HepG2 (cell line): Measurements from ENCODE around the gene PLEKHN1. TPM values are rescaled to one million over a fixed set of nuclear protein-coding genes. Genes with fewer than 3 reads are reported as not detected.

Experiments
- BCLAF1 ChIP-seq: fragments of 450-650 bp; IDR thresholded peaks from 2 replicates; pipeline ENCODE4 v1.6.1; 2017; ENCODE audit warnings: mild to moderate bottlenecking
- BRD4 ChIP-seq: sonication (generic); formaldehyde crosslinking; IDR thresholded peaks from 2 replicates; pipeline ENCODE4 v1.4.0; 2020; ENCODE audit warnings: missing genetic modification reagents
- GFI1 ChIP-seq: sonication (generic); formaldehyde crosslinking; IDR thresholded peaks from 2 replicates; pipeline ENCODE4 v1.5.0; 2020; ENCODE audit warnings: missing genetic modification reagents, mild to moderate bottlenecking, borderline replicate concordance
- HDAC6 ChIP-seq: fragments of 200-600 bp; sonication (generic); IDR thresholded peaks from 2 replicates; pipeline ENCODE4 v1.7.0; 2017; ENCODE audit warnings: mild to moderate bottlenecking, antibody characterized with exemption, low read length, low read depth
- HOXA9 ChIP-seq: sonication (generic); formaldehyde crosslinking; IDR thresholded peaks from 2 replicates; pipeline ENCODE4 v1.8.1; 2022; ENCODE audit warnings: missing genetic modification reagents, mild to moderate bottlenecking, moderate library complexity, borderline replicate concordance
- KAT7 ChIP-seq: IDR thresholded peaks from 2 replicates; pipeline ENCODE4 v1.6.1; 2018; ENCODE audit warnings: borderline replicate concordance, missing compliant biosample characterization
- KLF12 ChIP-seq: sonication (generic); formaldehyde crosslinking; IDR thresholded peaks from 2 replicates; pipeline ENCODE4 v1.4.0; 2020; ENCODE audit warnings: missing genetic modification reagents, borderline replicate concordance
- KLF15 ChIP-seq: sonication (generic); formaldehyde crosslinking; IDR thresholded peaks from 2 replicates; pipeline ENCODE4 v1.8.1; 2023; ENCODE audit warnings: borderline replicate concordance, mild to moderate bottlenecking, inconsistent platforms, missing genetic modification reagents, mixed read lengths
- LBX2 ChIP-seq: sonication (generic); formaldehyde crosslinking; IDR thresholded peaks from 2 replicates; pipeline ENCODE4 v1.5.0; 2020; ENCODE audit warnings: missing genetic modification reagents, mild to moderate bottlenecking, borderline replicate concordance
- MTERF4 ChIP-seq: sonication (generic); formaldehyde crosslinking; IDR thresholded peaks from 2 replicates; pipeline ENCODE4 v1.8.0; 2023; ENCODE audit warnings: mild to moderate bottlenecking, missing genetic modification reagents
- PTBP1 ChIP-seq: fragments of 200-400 bp; formaldehyde crosslinking; IDR thresholded peaks from 2 replicates; pipeline ENCODE4 v1.6.1; 2018; ENCODE audit warnings: low read length, low read depth; ENCODE audit not compliant: poor library complexity, severe bottlenecking
- RAD21 ChIP-seq: fragments of 450-650 bp; formaldehyde crosslinking; IDR thresholded peaks from 2 replicates; pipeline ENCODE4 v1.5.0; 2020; ENCODE audit warnings: mild to moderate bottlenecking
- RAD51 ChIP-seq: fragments of 450-650 bp; IDR thresholded peaks from 2 replicates; pipeline ENCODE4 v1.6.1; 2016; ENCODE audit warnings: borderline replicate concordance
- SATB2 ChIP-seq: sonication (generic); formaldehyde crosslinking; IDR thresholded peaks from 2 replicates; pipeline ENCODE4 v1.5.0; 2020; ENCODE audit warnings: missing genetic modification reagents
- TAF1 ChIP-seq: sonication (generic); formaldehyde crosslinking; IDR thresholded peaks from 2 replicates; pipeline ENCODE4 v1.4.0; 2020; ENCODE audit warnings: missing genetic modification reagents
- TEAD2 ChIP-seq: sonication (generic); formaldehyde crosslinking; IDR thresholded peaks from 2 replicates; pipeline ENCODE4 v1.9.0; 2021; ENCODE audit warnings: missing genetic modification reagents
- THAP7 ChIP-seq: sonication (generic); formaldehyde crosslinking; IDR thresholded peaks from 2 replicates; pipeline ENCODE4 v1.8.1; 2023; ENCODE audit warnings: mild to moderate bottlenecking, missing genetic modification reagents
- TOPORS ChIP-seq: sonication (generic); formaldehyde crosslinking; IDR thresholded peaks from 2 replicates; pipeline ENCODE4 v1.8.0; 2023; ENCODE audit warnings: mild to moderate bottlenecking, missing genetic modification reagents
- YEATS2 ChIP-seq: sonication (generic); formaldehyde crosslinking; IDR thresholded peaks from 2 replicates; pipeline ENCODE4 v1.4.0; 2020; ENCODE audit warnings: missing genetic modification reagents, borderline replicate concordance
- ZFY ChIP-seq: sonication (generic); formaldehyde crosslinking; IDR thresholded peaks from 2 replicates; pipeline ENCODE4 v1.4.0; 2020; ENCODE audit warnings: missing genetic modification reagents
- ZKSCAN1 ChIP-seq: fragments of 150-350 bp; IDR thresholded peaks from 2 replicates; pipeline ENCODE4 v1.6.1; 2014; ENCODE audit warnings: low read length
- ZNF30 ChIP-seq: sonication (generic); formaldehyde crosslinking; IDR thresholded peaks from 2 replicates; pipeline ENCODE4 v1.5.0; 2020; ENCODE audit warnings: mild to moderate bottlenecking, missing genetic modification reagents
- ZNF329 ChIP-seq: sonication (generic); formaldehyde crosslinking; IDR thresholded peaks from 2 replicates; pipeline ENCODE4 v1.9.0; 2021; ENCODE audit warnings: low read depth, mild to moderate bottlenecking, missing genetic modification reagents
- ZNF451 ChIP-seq: sonication (generic); formaldehyde crosslinking; IDR thresholded peaks from 2 replicates; pipeline ENCODE4 v1.5.0; 2020; ENCODE audit warnings: mild to moderate bottlenecking, missing genetic modification reagents
- ZNF724P ChIP-seq: sonication (generic); formaldehyde crosslinking; IDR thresholded peaks from 2 replicates; pipeline ENCODE4 v1.8.0; 2022; ENCODE audit warnings: missing genetic modification reagents, borderline replicate concordance
- ZNF841 ChIP-seq: sonication (generic); formaldehyde crosslinking; IDR thresholded peaks from 2 replicates; pipeline ENCODE4 v1.8.1; 2023; ENCODE audit warnings: missing genetic modification reagents, borderline replicate concordance
- polyA plus RNA-seq, 8 experiments: library from polyadenylated mRNA; depleted of rRNA in 3 of 8; stranded (reverse) in 7 of 8; unstranded in 1 of 8; fragments of >200 nt; fragmentation: Illumina TruSeq in 4 of 8; extraction: Trizol in 4 of 8; gene quantifications; 2 replicates each; pipeline versions ENCODE4 v1.2.1 to v1.2.3, GENCODE V29; 2011 to 2016; ENCODE audit warnings: low read depth in 4 of 8, missing spikeins in 1 of 8, mixed read lengths in 1 of 8; ENCODE audit not compliant: insufficient read depth in 1 of 8
- total RNA-seq, 5 experiments: library from RNA; depleted of rRNA; stranded (reverse); fragments of >200 nt; fragmentation: Illumina TruSeq; extraction: Trizol; gene quantifications; 2 replicates each; pipeline ENCODE4 v1.2.3, GENCODE V29; 2016; ENCODE audit warnings: low read depth in 1 of 5

PLEKHN1 gene
- total and polyA plus RNA-seq, 2 of the 13 experiments (the other 11 are each of a cell fraction or from before 2014, with no cell fraction given), result 0.42 to 0.58 TPM

GRCh38 chr1:998995-999724 lies 32.9 kb downstream of the PLEKHN1 start (continued):
- TF ChIP-seq HDAC6, result no peak
- TF ChIP-seq ZNF30 (CRISPR knock-in tag), result no peak
- no peak for TF ChIP-seq ZNF841 (CRISPR knock-in tag)
- TF ChIP-seq KAT7 (CRISPR knock-in tag), result no peak
- TF ChIP-seq LBX2, result 0 out of 2 replicates have a peak, but pooled peaks have one; percentile 48
- no peak; the same call in 1 of the 2 replicates for TF ChIP-seq KLF12 (CRISPR knock-in tag)
- TF ChIP-seq THAP7 (CRISPR knock-in tag), result no peak
- no peak for TF ChIP-seq PTBP1
- no peak for TF ChIP-seq TAF1 (CRISPR knock-in tag)
- 0 out of 2 replicates have a peak, but pooled peaks have one; percentile 17 for TF ChIP-seq BRD4 (CRISPR knock-in tag)
- TF ChIP-seq ZFY (CRISPR knock-in tag), result peak; percentile 47; the same call in 1 of the 2 replicates
- no peak for TF ChIP-seq GFI1 (CRISPR knock-in tag)
- TF ChIP-seq ZNF724P (CRISPR knock-in tag), result peak; percentile 51; the same call in 1 of the 2 replicates
- peak; percentile 56; the same call in 1 of the 2 replicates for TF ChIP-seq MTERF4
- peak; percentile 19; the same call in 1 of the 2 replicates for TF ChIP-seq HOXA9
- TF ChIP-seq BCLAF1, result no peak
- TF ChIP-seq SATB2 (CRISPR knock-in tag), result no peak
- no peak for TF ChIP-seq TEAD2 (CRISPR knock-in tag)
- no peak for TF ChIP-seq YEATS2 (CRISPR knock-in tag)
- no peak for TF ChIP-seq ZKSCAN1
- TF ChIP-seq ZNF451 (CRISPR knock-in tag), result no peak
- no peak for TF ChIP-seq ZNF329
- peak; percentile 18 for TF ChIP-seq TOPORS (CRISPR knock-in tag)
- TF ChIP-seq KLF15 (CRISPR knock-in tag), result no peak
- no peak for TF ChIP-seq RAD51
- peak; percentile 52 for TF ChIP-seq RAD21 (CRISPR knock-in tag)
